OCI-LY3 (cell line): ENCODE data around the gene CFI.

Experiments used
- H2AFZ ChIP-seq: fragments of 200-600, 300-600 bp; shearing (Covaris generic); 2 replicates; pipeline ENCODE4 v1.6.0; 2014; ENCODE audit warnings: antibody characterized with exemption, low read depth, low read length
- H3K27ac ChIP-seq: fragments of 200-600, 300-600 bp; sonication (generic); 2 replicates; pipeline ENCODE4 v1.5.1; 2014; ENCODE audit warnings: mild to moderate bottlenecking, low read length, moderate library complexity, mixed read lengths
- H3K27me3 ChIP-seq: fragments of 200-600, 300-600 bp; sonication (generic); 2 replicates; pipeline ENCODE4 v1.6.1; 2014; ENCODE audit warnings: low read depth, low read length, mixed read lengths
- H3K36me3 ChIP-seq: fragments of 200-600, 300-600 bp; sonication (generic); replicated peaks from 2 replicates; pipeline ENCODE3; 2014; ENCODE audit warnings: low read depth, low read length, mixed read lengths
- H3K4me1 ChIP-seq: fragments of 300-600, 200-600 bp; sonication (generic); 2 replicates; pipeline ENCODE4 v1.6.1; 2014; ENCODE audit warnings: low read length, mixed read lengths
- H3K4me2 ChIP-seq: fragments of 200-600, 300-600 bp; sonication (generic); 2 replicates; pipeline ENCODE4 v1.6.1; 2014; ENCODE audit warnings: low read length, mixed read lengths
- H3K4me3 ChIP-seq: fragments of 300-600, 200-600 bp; sonication (generic); 2 replicates; pipeline ENCODE4 v1.5.1; 2014; ENCODE audit warnings: antibody characterized with exemption, mild to moderate bottlenecking, low read length, moderate library complexity
- H3K79me2 ChIP-seq: fragments of 300-600, 200-600 bp; shearing (Covaris generic); 2 replicates; pipeline ENCODE4 v1.6.1; 2014; ENCODE audit warnings: mild to moderate bottlenecking, low read length, mixed read lengths
- H3K9ac ChIP-seq: fragments of 300-600, 200-600 bp; shearing (Covaris generic); 2 replicates; pipeline ENCODE4 v1.6.0; 2014; ENCODE audit warnings: mild to moderate bottlenecking, low read length, moderate library complexity
- H3K9me3 ChIP-seq: fragments of 200-600, 300-600 bp; shearing (Covaris generic); 2 replicates; pipeline ENCODE4 v1.6.1; 2014; ENCODE audit warnings: low read length, mixed read lengths; ENCODE audit not compliant: insufficient read depth
- H4K20me1 ChIP-seq: fragments of 200-600, 300-600 bp; sonication (generic); 2 replicates; pipeline ENCODE4 v1.6.1; 2016; ENCODE audit warnings: low read length, mixed read lengths; ENCODE audit not compliant: insufficient read depth
- CTCF ChIP-seq: fragments of 200-600, 300-600 bp; sonication (generic); IDR thresholded peaks from 2 replicates; pipeline ENCODE4 v1.5.1; 2014; ENCODE audit warnings: antibody characterized with exemption, low read length, low read depth
- EZH2phosphoT487 ChIP-seq: fragments of 200-600 bp; shearing (Covaris generic); IDR thresholded peaks from 2 replicates; pipeline ENCODE4 v1.6.1; 2018; ENCODE audit warnings: antibody characterized with exemption, mixed run types, low read depth

Gene CFI

DNA sequence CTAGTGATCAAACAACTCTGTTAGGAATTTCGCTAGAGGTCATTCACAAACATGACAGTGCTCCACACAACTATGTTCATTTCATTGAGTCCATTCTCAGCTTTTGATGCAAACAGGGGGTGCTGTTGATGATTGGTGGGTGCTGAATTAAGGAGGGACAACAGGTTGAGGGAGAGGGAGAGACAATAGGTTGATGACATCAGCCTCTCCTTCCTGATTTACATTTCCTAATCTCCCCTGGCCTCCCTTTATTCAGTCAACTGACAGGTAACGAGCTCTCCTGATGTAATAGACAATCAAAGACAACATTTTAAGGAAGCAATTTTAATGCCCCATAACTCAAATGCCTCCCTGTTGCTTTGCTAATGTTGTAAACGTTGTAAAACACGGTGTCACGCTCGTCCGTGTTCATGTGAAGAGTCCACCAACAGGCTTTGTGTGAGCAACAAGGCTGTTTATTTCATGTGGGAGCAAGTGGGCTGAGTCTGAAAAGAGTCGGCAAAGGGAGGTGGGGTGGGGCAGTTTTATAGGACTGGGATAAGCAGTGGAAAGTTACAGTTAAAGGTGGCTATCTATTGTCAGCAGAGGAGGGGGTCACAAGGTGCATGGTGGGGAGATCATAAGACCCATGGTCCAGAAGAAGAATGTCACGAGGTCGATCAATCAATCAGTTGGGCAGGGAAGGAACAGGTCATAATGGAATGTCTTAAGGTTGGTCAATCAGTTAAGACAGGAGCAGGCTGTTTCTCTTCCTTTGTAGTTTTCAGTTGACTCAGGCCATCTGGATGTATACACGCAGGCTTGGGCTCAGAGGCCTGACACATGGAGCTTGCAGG, 9.0 kb upstream of the CFI start:
- H3K27me3 ChIP-seq, result no peaks in the 10 kb centered on the region
- peak overlapping the region; percentile 27; the same call in 1 of the 2 replicates for H2AFZ ChIP-seq
- H3K79me2 ChIP-seq, result peaks cover 4% of the 10 kb centered on the region
- no peaks in the 10 kb centered on the region for H3K36me3 ChIP-seq
- H3K4me1 ChIP-seq, result peaks cover 4% of the 10 kb centered on the region; the same call in 1 of the 2 replicates
- no peak overlapping the region for H3K27ac ChIP-seq
- no peak for TF ChIP-seq EZH2phosphoT487
- no peak for TF ChIP-seq CTCF
- H4K20me1 ChIP-seq, result no peaks in the 10 kb centered on the region
- H3K9ac ChIP-seq, result no peak overlapping the region
- no peaks in the 10 kb centered on the region for H3K9me3 ChIP-seq
- no peak overlapping the region for H3K4me3 ChIP-seq
- H3K4me2 ChIP-seq, result no peak overlapping the region

- Histone ChIP-seq H3K4me3 (no peak overlapping the region), H3K4me2 (no peak overlapping the region), H3K4me1 (peaks cover 2% of the 10 kb centered on the region; the same call in 1 of the 2 replicates), H3K79me2 (no peaks in the 10 kb centered on the region), H3K9me3 (no peaks in the 10 kb centered on the region), H3K27ac (no peak overlapping the region), H2AFZ (no peak overlapping the region), H3K36me3 (no peaks in the 10 kb centered on the region), H3K27me3 (no peaks in the 10 kb centered on the region), H3K9ac (no peak overlapping the region), H4K20me1 (no peaks in the 10 kb centered on the region)
- no peak for TF ChIP-seq CTCF
- no peak for TF ChIP-seq EZH2phosphoT487
These were observed 7.9 kb upstream of the CFI start for GRCh38 chr4:109809655-109810054.

- no peaks in the 10 kb centered on the region for H3K79me2 ChIP-seq
- TF ChIP-seq CTCF (peak; percentile 72), EZH2phosphoT487 (no peak)
- H4K20me1 ChIP-seq, result no peaks in the 10 kb centered on the region
- no peak overlapping the region for H3K27ac ChIP-seq
- no peaks in the 10 kb centered on the region for H3K9me3 ChIP-seq
- no peak overlapping the region for H3K4me3 ChIP-seq
- H3K4me2 ChIP-seq, result no peak overlapping the region
- no peaks in the 10 kb centered on the region for H3K36me3 ChIP-seq
- H2AFZ ChIP-seq, result no peak overlapping the region
- no peaks in the 10 kb centered on the region for H3K4me1 ChIP-seq
- no peak overlapping the region for H3K9ac ChIP-seq
- H3K27me3 ChIP-seq, result no peaks in the 10 kb centered on the region
These were observed 2.2 kb upstream of the CFI start for GRCh38 chr4:109803924-109804571.

- Histone ChIP-seq H3K27ac (no peak overlapping the region), H3K4me2 (no peak overlapping the region), H3K27me3 (no peaks in the 10 kb centered on the region), H3K36me3 (no peaks in the 10 kb centered on the region), H3K9ac (no peak overlapping the region), H3K79me2 (no peaks in the 10 kb centered on the region), H3K9me3 (peaks cover 3% of the 10 kb centered on the region; the same call in 1 of the 2 replicates), H3K4me1 (no peaks in the 10 kb centered on the region), H3K4me3 (no peak overlapping the region), H4K20me1 (no peaks in the 10 kb centered on the region), H2AFZ (no peak overlapping the region)
- TF ChIP-seq EZH2phosphoT487 (no peak), CTCF (no peak)
These were observed 555 bp downstream of the CFI start for GRCh38 chr4:109801099-109801789.
